Mucosa of gallbladder (tissue), 1 donor: ENCODE data around the gene RARS2. TPM values are rescaled to one million over a fixed set of nuclear protein-coding genes. Genes with fewer than 3 reads are reported as not detected.
A peak's percentile ranks its signal among the peaks of the same experiment; 100 is the strongest.
"Not testable (repeated sequence)": the region's sequence is repeated elsewhere in the genome, so short reads cannot be mapped to it uniquely, and the experiment has no call there.

ENCODE experiments used
- DNase-seq: peaks from one replicate; pipeline ENCODE4 v3.0.0-alpha.2; 2020; ENCODE audit warnings: low spot score
- total RNA-seq: library from RNA; stranded (reverse); gene quantifications from one replicate; pipeline ENCODE4 v1.2.1, GENCODE V29; 2021
- donor health status: DM: no; HTN: no; CAD: no.

Gene RARS2, protein sequence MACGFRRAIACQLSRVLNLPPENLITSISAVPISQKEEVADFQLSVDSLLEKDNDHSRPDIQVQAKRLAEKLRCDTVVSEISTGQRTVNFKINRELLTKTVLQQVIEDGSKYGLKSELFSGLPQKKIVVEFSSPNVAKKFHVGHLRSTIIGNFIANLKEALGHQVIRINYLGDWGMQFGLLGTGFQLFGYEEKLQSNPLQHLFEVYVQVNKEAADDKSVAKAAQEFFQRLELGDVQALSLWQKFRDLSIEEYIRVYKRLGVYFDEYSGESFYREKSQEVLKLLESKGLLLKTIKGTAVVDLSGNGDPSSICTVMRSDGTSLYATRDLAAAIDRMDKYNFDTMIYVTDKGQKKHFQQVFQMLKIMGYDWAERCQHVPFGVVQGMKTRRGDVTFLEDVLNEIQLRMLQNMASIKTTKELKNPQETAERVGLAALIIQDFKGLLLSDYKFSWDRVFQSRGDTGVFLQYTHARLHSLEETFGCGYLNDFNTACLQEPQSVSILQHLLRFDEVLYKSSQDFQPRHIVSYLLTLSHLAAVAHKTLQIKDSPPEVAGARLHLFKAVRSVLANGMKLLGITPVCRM
- 29.1 TPM for total RNA-seq

DNA sequence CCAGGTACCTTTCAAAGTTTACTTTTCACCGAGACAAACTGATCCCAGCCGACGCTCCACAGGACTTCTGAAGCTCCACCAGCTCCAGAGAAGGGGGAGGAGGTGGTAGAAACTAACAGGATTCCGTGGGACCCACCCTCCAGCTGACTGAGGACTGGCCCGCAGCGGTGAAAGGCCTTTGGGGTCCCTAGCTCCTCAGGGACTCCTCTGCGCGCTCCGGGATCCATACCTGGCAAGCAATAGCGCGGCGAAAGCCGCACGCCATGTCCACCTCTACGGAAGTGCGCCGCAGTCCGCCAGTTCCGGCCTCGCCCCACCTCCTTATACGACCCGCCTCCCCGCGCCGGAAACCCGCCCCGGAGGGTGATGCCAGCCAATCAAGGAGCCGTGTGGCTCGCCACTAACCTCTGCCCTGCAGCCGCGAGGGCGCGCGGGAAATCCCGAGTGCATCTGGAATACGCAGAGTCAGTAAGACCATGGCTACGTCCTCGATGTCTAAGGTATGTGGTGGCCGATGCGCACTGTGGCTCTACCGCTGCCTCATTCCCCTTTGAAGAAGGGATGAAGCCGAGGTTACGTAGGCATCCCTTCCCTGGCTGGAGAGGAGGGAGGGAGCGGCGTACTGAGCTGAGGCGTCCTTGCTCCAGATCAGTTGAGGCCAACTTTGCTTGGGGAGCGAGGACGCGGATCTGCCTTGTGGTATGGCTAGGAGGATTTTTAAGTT, at the start of gene RARS2, which contains the start of gene ORC3:
TSS of gene RARS2 (minus strand) at position 295 of the 724 bp plus-strand sequence. CDS start at position 265, 30 bp downstream.
TSS of gene ORC3 (plus strand) at position 443 of the 724 bp plus-strand sequence. CDS start at position 477, 34 bp downstream.
- peak; percentile 96 for DNase-seq

DNA sequence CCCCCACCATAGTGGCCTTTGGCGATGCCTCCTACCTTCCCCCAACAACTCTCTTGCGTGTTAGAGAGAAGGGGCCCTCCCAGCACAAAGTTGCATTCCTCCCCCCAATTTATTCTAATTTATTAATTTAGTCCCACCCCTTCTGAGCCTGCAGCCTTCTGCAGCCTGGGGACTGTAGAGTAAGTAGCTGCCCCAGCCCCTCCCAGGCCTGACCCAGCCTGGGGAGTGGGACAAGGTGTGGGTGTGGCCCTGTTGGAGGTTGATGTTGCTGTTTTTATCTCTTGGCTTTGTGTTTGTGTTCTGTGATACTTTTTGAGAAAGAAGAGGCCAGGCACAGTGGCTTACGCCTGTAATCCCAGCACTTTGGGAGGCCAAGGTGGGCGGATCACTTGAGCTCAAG, 49.6 kb upstream of the RARS2 start:
- no peak for DNase-seq

DNA sequence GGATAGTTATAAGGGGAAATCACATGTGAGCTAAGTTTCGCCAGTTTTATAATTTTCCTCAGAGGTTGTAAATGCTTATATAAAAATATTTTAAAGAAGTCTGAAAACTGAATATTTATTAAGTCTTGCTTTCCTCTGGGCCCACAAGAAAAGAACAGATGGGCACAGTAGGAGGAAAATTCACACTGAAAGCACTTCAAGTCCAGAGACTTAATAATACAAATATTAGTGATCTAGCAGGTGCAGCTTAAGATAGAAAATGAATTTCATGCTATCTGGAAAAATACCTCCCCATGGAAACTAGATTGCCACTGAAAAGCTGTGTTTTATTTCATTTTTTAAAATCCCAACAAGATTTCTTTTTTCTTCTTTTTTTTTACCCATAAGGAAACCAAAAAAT, 47.3 kb upstream of the RARS2 start:
- DNase-seq: no peak

DNA sequence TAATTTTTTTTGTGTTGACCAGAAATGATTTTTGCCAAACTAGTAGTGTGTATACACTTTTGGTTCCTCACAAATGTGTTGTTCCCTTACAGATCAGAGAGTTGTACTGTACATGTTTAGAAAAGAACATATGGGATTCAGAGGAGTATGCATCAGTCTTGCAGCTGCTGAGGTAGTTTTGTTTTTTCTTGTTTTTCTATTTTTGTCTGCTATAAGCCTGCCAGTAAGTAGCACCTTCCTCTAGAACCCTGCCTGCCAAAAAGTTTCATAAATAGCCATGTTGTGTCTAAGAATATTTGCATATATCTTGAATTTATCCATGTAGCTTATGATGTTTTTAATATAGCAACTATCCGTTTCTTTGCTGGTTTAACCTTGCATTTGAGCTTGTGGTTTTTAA, 46.5 kb upstream of the RARS2 start:
- DNase-seq: no peak

DNA sequence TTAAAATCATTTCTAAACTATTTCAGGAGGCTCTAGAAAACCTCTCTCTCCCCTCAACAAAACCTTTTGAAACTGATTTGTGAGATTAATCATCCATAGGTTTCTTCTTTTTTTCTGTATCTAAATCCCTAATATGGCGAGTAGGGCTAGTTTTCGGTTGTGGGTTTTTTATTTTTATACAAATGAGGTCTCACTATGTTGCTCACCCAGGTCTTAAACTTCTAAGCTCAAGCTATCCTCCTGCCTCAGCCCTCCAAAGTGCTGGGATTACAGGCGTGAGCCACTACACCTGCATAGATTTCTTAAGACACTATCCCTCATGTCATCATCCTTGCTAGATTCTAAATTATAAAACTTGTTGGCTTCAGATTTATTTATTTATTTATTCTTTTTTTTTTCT, 44.1 kb upstream of the RARS2 start:
- no peak for DNase-seq

DNA sequence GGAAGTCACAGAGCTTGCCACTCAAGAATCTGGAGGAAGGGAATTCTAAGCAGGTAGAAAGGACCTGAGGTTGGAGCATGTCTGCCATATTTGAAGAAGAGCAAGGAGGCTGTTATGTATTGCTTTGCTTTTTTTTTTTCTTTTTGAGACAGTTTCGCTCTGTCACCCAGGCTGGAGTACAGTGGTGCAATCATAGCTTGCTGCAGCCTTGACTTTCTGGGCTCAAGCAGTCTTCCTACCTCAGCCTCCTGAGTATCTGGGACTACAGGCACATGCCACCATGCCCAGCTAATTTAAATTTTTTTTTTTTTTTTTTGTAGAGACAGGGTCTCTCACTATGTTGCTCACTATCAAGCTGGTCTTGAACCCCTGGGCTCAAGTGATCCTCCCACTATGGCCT, 41.0 kb upstream of the RARS2 start:
- no peak for DNase-seq

DNA sequence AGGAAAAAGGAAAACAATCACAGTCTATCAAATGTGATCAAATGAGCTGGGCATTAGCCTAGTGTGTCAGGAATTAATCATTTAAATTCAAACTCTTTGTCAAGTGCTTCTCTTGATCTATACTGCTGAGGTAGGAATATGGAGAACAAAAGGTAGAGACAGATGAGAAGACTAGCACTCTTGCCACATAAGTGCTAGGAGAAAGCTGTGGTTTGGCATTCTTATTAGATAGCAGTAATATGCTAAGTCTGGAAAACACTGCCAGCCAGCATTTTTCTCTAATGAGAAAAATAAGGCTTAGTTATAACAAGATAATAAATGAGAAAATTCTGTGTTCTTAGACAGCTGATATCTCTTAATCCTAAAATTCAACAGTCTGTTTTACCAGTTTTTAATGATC, 39.1 kb upstream of the RARS2 start:
- no peak for DNase-seq

DNA sequence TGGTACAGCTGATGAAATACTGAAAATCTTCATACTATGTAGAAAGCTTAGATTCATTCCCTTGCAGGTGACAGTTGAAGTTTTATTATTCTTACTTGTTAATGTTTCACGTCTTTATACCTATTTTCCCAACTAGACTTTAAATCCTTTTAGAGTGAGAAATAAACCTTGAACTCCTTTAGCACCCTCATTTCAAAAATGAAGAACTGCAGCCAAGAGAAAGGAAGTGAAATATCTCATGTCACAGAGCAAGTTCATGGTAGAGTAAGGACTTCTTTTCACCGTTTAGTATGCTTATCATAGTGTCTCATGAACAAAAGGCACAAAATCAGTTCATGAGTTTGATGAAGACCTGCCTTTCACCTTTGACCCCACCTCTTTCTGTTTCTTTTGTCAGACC, 38.6 kb upstream of the RARS2 start:
- no peak for DNase-seq

DNA sequence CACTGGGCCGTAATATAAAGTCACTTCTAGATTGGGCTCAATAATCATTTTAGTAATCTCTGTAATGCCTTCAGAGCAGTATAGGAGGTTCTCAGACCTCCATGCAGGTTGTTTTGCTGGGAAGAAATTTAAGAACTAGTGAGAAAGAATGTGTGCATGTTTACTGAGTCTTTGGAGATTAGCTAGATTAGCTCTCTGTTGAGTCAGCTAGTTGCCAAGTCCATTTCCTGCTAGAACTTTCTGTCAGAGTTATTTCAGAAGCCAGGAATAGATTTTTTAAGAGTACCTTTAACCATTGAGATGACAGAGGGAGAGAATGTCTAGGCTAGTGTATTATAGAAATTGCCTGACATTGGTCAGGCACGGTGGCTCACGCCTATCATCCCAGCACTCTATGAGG, 33.5 kb upstream of the RARS2 start:
- DNase-seq: no peak

DNA sequence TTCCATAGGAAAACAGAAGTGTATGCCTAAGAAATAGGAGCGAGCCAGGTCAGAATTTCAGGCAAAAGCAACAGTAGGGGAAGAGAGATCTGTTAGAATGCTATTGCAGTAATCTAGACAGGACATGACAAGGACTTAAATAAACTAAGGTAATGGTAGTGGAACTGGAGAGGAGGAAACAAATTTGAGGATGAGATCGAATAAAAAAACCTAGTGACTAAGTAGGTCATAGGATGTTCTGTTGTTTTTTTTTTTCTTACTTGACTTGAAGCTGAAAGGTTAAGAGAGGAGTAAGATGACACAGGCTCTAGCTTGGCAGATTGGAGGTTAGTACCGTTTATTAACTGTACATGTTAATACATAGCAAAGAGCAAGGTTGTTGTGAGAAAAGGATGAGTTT, 28.7 kb upstream of the RARS2 start:
- DNase-seq: no peak

DNA sequence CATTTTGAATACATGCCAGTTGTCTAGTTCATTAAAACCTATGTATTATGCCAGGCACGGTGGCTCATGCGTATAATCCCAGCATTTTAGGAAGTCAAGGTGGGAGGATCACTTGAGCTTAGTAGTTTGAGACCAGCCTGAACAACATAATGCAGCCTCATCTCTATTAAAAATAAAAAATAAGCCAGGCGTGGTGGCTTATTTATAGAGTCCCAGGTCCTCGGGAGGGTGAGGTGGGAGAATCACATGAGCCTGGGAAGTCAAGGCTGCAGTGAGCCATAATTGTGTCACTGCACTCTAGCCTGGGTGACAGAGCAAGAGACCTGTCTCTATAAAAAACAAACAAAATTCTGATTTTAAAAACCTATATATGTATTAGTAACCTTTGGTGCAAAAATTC, 27.6 kb upstream of the RARS2 start:
- DNase-seq: no peak

DNA sequence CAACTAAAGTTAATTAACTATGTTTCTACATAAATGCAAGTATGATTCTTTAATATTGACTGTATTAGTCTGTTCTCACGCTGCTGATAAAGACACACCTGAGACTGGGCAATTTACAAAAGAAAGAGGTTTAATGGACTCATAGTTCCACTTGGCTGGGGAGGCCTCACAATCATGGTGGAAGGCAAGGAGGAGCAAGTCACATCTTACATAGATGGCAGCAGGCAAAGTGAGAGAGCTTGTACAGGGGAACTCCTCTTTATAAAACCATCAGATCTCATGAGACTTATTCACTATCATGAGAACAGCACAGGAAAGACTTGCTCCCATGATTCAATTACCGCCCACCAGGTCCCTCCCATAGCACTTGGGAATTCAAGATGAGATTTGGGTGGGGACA, 23.2 kb upstream of the RARS2 start:
- DNase-seq: not testable (repeated sequence)

DNA sequence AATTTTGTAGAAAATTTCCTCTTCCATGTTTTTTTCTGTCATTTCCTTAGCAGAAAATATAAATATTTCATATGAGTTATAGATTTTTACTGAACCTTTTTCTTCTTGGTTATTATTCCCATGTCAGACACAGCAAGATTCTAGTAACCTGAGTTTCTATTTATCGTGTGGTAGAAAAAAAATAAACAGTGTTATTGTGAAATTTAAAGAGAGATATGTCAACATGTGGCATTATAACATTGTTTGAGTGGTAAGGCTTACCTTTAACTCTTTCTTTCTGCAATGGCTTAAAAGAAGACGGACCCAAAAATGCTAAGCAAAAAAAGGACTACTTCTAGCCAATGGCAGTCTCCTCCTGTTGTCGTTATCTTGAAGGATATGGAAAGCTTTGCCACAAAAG, 19.0 kb upstream of the RARS2 start:
- no peak for DNase-seq

DNA sequence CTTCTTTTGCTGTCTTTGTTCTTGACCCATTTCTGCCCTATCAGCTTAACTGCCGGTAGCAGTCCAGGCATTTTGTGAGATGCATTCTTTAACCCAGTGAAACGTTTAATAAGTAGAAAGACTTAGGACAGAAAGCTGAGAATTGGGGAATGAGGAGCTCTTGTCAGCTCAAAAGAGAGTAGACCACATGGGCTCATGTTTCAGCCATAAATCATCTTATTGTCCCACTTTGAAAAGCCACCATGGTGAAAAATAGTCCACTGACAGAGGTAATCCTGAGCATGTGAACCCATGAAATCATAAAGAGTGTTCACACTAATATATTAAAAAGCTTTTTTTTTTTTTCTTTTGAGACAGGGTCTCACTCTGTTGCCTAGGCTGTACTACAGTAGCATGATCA, 16.4 kb upstream of the RARS2 start:
- DNase-seq: no peak

DNA sequence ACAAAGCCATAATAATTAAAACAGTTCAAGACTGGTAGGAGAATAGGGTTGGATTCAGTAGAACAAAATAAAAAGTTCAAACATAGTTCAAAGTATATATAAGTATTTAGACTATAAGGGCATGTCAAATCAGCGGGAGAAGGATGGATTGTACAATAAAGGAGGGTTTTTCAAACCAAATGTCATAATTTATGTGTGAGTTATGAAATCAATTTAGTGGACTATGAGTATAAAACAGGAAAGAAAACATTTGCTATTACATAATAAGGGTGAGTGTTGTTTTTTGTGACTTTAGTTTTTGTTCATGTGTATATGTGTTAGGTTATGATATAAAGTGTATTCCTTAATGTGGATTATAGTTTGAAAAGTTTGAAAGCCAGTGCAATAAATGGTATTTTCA, 10.8 kb upstream of the RARS2 start:
- no peak for DNase-seq

DNA sequence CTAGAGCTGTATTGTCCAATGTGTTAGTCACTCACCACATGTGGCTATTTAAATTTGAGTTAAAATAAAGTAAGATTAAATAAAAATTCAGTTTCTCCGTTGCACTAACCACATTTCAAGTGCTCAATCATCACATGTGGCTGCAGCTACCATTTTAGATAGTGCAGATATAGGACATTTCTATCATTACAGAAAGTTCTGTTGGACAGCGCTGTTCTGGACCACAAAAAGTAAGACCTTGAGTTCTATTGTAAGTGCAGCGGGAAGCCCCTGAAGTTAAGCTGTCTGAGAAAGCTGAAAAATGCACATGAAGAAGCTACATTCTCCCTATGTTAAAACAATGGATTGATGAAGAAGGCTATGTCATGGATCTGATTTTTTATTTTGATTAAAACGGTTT, 1.2 kb upstream of the RARS2 start:
- no peak for DNase-seq

DNA sequence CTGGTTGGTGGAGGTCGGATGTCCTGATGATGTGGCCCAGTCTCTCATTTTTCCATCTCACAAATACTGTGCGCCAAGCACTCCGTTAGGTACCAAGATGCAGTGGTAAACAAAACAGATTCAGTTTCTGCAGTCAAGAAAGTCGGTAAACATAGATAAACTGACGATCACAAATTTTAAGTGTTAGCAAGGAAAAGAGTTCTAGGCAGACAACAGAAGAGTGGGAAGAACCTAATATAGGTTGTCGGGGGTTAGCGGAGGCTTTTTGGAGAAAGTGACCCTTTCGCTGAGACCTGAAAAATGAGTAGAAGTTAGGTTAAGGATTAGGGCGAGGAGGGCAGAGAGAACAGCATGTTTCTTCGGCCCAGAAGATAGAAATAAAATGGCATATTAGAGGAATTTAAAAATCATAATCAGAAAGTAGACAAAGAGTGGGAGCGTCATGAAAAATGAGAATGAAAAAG, 662 bp upstream of the RARS2 start:
- DNase-seq: no peak

DNA sequence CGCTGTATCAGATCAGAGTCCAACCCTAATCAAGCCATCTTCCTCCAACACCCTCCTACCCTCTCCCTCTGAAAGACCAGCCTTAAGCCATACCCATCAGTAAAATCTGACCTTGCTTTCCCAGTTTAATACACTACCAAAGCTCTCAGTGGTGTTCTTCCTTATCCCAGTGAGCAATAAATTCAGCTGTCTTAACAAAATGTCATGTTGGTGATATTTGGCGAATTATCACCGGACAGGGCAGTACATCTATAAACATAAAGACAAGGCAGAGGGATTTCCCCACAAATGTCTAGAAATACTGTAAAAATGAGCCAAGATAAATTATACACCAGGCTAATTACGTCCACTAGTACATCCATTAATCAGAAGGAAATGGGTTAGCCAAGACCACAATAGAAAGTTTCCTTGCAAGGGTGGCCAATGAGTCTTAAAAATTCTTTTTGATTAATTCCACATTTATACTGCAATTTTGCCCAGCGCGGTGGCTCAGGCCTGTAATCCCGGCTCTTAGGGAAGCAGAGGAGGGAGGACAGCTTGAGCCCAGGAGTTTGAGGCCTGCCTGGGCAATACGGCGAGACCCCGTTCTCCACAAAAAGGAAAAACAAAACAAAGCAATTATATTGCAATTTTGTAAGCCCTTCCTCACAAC, 905 bp downstream of the RARS2 start:
- no peak for DNase-seq

DNA sequence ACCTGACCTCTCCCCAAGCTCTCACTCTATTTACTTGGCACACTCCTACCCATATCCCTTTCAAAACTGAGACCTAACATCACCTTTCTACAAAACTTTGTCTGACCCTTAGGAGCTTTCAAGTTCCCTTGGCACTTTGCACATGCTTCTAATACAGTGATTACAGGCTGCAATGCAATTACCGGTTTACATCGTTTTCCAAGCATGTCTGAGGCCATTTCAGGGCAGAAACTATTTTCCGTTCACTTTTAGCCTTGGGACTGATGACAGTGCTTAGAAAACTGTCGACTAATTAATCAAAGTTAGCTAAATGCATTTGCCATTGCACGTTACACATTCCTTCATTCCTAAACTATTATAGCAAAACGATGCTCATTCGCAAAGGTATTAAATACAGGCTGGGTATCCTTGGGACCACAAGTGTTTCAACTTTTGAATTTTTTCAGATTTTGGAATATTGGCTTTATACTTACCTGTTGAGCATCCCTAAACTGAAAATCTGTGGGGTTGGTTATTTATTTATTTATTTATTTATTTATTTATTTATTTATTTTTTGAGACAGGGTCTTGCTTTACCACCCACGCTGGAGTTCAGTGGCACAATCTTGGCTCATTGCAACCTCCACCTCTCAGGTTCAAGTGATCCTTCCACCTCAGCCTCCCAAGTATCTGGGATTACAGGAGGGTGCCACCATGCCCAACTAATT, 3.3 kb downstream of the RARS2 start:
- DNase-seq: no peak

DNA sequence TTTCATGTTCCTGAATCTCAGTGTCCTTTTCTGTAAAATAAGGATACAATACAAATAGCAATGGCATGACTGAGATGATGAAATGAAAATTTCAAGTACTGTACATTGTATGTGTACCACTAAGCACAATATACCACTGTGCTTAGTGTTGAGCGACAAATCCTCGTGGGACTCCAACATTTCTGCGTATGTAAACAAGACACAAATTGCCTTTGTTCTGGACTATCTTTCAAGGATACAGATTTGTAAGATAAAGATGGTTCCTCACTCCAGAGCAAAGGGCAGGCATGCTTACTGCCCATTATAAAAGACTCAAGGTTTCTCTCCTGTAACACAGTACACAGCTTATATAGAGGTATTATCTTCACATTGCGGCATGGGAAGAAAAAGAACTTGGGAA, 6.0 kb downstream of the RARS2 start:
- DNase-seq: no peak

DNA sequence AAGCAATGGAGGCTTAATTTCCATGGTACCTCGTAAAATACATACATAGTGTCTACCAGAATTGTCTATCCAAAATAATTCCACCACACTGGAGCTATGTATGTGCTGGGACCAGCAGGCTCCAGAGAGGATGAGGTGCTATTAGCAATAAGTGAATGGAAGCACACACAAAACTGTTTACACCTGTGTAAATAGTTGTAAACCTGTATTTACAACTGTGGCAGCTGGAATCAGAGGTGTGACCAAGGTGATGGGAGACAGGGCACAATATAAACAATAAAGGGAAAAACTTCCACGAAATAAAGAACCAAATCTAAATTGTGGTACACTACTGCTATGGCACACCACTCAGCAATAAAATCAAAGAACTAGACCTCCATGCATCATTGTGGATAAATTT, 14.4 kb downstream of the RARS2 start:
- DNase-seq: no peak
